ENCODE measurements around the gene LRFN3.

DNA sequence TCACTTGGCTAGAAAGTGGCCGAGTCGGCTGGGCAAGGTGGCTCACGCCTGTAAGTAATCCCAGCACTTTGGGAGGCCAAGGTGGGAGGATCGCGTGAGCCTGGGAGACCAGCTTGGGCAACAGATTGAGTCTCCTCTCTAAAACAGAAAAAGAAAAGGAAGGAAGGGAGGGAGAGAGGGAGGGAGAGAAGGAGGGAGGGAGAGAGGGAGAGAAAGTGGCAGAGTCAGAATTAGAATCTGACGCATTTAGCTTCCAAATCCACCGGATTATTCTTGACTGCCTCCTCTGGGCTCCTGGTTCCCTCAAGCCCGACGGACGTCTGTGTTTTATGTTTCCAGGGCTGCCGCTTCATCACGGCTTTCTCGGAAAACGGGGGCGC is 22.5 kb downstream of the LRFN3 start:
- TF ChIP-seq ZNF274 (IDR thresholded peaks at IDR 0.05; ENCODE audit: low read depth, low read length) (no peak), YY1 (IDR thresholded peaks at IDR 0.05; ENCODE audit: insufficient read depth, insufficient read length) (no peak)
